Activated CD8-positive, alpha-beta memory T cell treated with anti-CD3 and anti-CD28 coated beads, Interleukin-2, amount 50 U/mL, for 1 hour (primary cell): ENCODE data around the gene HOXD13.

ENCODE experiments used
- DNase-seq: peaks from one replicate; pipeline ENCODE4 v3.0.0-alpha.2; 2020; ENCODE audit errors: extremely low read depth

HOXD13 gene

GRCh38 chr2:176118601-176119339 lies 26.2 kb downstream of the HOXD13 start:
- DNase-seq, result no peak

- DNase-seq, result no peak
These were observed 28.1 kb downstream of the HOXD13 start for GRCh38 chr2:176120364-176121189.

GRCh38 chr2:176121190-176122051 lies 28.9 kb downstream of the HOXD13 start:
- no peak for DNase-seq

- DNase-seq, result no peak
These were observed 29.6 kb downstream of the HOXD13 start for GRCh38 chr2:176122052-176122682.

- DNase-seq, result no peak
These were observed 30.3 kb downstream of the HOXD13 start, which contains the start of gene HOXD9 for GRCh38 chr2:176122683-176123410. Gene HOXD9 (plus strand): TSS chr2:176122719. CDS start chr2:176122769, 50 bp downstream.

- no peak for DNase-seq
These were observed 31.0 kb downstream of the HOXD13 start for GRCh38 chr2:176123411-176124109.

GRCh38 chr2:176124110-176124946 lies 31.8 kb downstream of the HOXD13 start:
- DNase-seq, result no peak

GRCh38 chr2:176124947-176125771 lies 32.6 kb downstream of the HOXD13 start:
- DNase-seq, result no peak

GRCh38 chr2:176125772-176126054 lies 33.2 kb downstream of the HOXD13 start:
- no peak for DNase-seq

GRCh38 chr2:176126929-176127773 lies 34.6 kb downstream of the HOXD13 start:
- DNase-seq, result peak; percentile 47

- no peak for DNase-seq
These were observed 35.2 kb downstream of the HOXD13 start for GRCh38 chr2:176127774-176128072.

- no peak for DNase-seq
These were observed 35.9 kb downstream of the HOXD13 start for GRCh38 chr2:176128172-176128981.

GRCh38 chr2:176128982-176129796 lies 36.7 kb downstream of the HOXD13 start, which contains the start of gene HOXD8:
Gene HOXD8 (plus strand): TSS chr2:176129705. CDS start chr2:176130367, 662 bp downstream.
- no peak for DNase-seq

GRCh38 chr2:176129813-176130146 lies 37.3 kb downstream of the HOXD13 start:
- DNase-seq, result no peak

GRCh38 chr2:176130147-176130956 lies 37.8 kb downstream of the HOXD13 start:
- DNase-seq, result no peak
